Calu3 (cell line): ENCODE data around the gene YPEL1. TPM values are rescaled to one million over a fixed set of nuclear protein-coding genes. Genes with fewer than 3 reads are reported as not detected.
"Not testable (repeated sequence)": the region's sequence is repeated elsewhere in the genome, so short reads cannot be mapped to it uniquely, and the experiment has no call there.

Source experiments
- BruUV-seq: library from RNA; stranded (reverse); fragments of 400-500 nt; replicated peaks from 2 replicates; lab custom pipeline; 2021; lab: Mats Ljungman, UMichigan
- CTCF ChIA-PET: fragments of 300-600 bp; sonication (Branson Sonifier 250); formaldehyde crosslinking; loops from one replicate; lab custom pipeline; 2022; ENCODE audit warnings: antibody characterized with exemption; lab: Charles Lee
- DNase-seq: peaks from one replicate; pipeline ENCODE4 v3.0.0; 2022
- H3K27ac Mint-ChIP-seq: one replicate; pipeline ENCODE4 v1.8.0; 2022; ENCODE audit warnings: mixed read lengths; ENCODE audit not compliant: unreplicated experiment
- H3K27me3 Mint-ChIP-seq: one replicate; pipeline ENCODE4 v1.8.0; 2022; ENCODE audit warnings: mixed read lengths; ENCODE audit not compliant: unreplicated experiment
- H3K36me3 Mint-ChIP-seq: one replicate; pipeline ENCODE4 v1.8.0; 2022; ENCODE audit warnings: mild to moderate bottlenecking, moderate library complexity, mixed read lengths; ENCODE audit not compliant: insufficient read depth, unreplicated experiment
- H3K4me1 Mint-ChIP-seq: one replicate; pipeline ENCODE4 v1.8.0; 2022; ENCODE audit warnings: mild to moderate bottlenecking, low read depth, mixed read lengths; ENCODE audit not compliant: unreplicated experiment
- H3K4me3 Mint-ChIP-seq: one replicate; pipeline ENCODE4 v1.8.0; 2022; ENCODE audit warnings: mild to moderate bottlenecking, low read depth, moderate library complexity, mixed read lengths; ENCODE audit not compliant: unreplicated experiment
- H3K9me3 Mint-ChIP-seq: one replicate; pipeline ENCODE4 v1.8.0; 2022; ENCODE audit warnings: low read depth, mixed read lengths; ENCODE audit not compliant: unreplicated experiment
- CTCF ChIP-seq: fragments of 200-600 bp; IDR thresholded peaks from one replicate; pipeline ENCODE4 v1.8.0; 2022; ENCODE audit warnings: antibody characterized with exemption; ENCODE audit not compliant: unreplicated experiment
- intact Hi-C: fragments of 100-400 bp; cut with micrococcal nuclease; formaldehyde crosslinking; loops from one replicate; pipeline ENCODE4 v1.10.0; 2022; ENCODE audit not compliant: unreplicated experiment
- total RNA-seq: library from RNA; stranded (reverse); gene quantifications from 2 replicates; pipeline ENCODE4 v1.2.3, GENCODE V29; 2022

YPEL1 gene
- total RNA-seq, 1 experiment from 2014 or later, result 3.3 TPM

GRCh38 chr22:21718499-21718898 is 17.1 kb downstream of the YPEL1 start:
- Mint-ChIP-seq H3K9me3 (no peaks in the 10 kb centered on the region), H3K4me3 (no peak overlapping the region), H3K4me1 (peaks cover 14% of the 10 kb centered on the region), H3K27ac (no peak overlapping the region), H3K27me3 (no peaks in the 10 kb centered on the region), H3K36me3 (peaks cover 5% of the 10 kb centered on the region)
- DNase-seq, result no peak
- no TSS peak for BruUV-seq
- TF ChIP-seq CTCF, result no peak
- CTCF ChIA-PET, result interaction anchor here (1.1 to 1.5 kb wide), 2 partner anchors 17 to 219 kb away, joined by 3 to 4 read pairs; no protein-coding TSS in a partner anchor
- intact Hi-C loops, result no loop called here

- H3K27ac Mint-ChIP-seq, H3K9me3 Mint-ChIP-seq, H3K4me3 Mint-ChIP-seq, H3K36me3 Mint-ChIP-seq, H3K27me3 Mint-ChIP-seq, DNase-seq, intact Hi-C loops, BruUV-seq, CTCF ChIA-PET: not testable (repeated sequence)
- H3K4me1 Mint-ChIP-seq, result peaks cover 22% of the 10 kb centered on the region
Observed at GRCh38 chr22:21716395-21717122, 19.0 kb downstream of the YPEL1 start.

GRCh38 chr22:21714786-21715185 is 20.8 kb downstream of the YPEL1 start:
- no peak for TF ChIP-seq CTCF
- Mint-ChIP-seq H3K27me3 (no peaks in the 10 kb centered on the region), H3K9me3 (no peaks in the 10 kb centered on the region), H3K36me3 (peaks cover 5% of the 10 kb centered on the region), H3K27ac (no peak overlapping the region), H3K4me1 (peaks cover 22% of the 10 kb centered on the region), H3K4me3 (no peak overlapping the region)
- no TSS peak for BruUV-seq
- intact Hi-C loops, result no loop called here
- CTCF ChIA-PET, result no interaction called here
- no peak for DNase-seq

- Mint-ChIP-seq H3K27ac (no peak overlapping the region), H3K27me3 (no peaks in the 10 kb centered on the region)
- intact Hi-C loops, result no loop called here
Observed at GRCh38 chr22:21714059-21714770, 21.4 kb downstream of the YPEL1 start.

More at GRCh38 chr22:21714059-21714770, 21.4 kb downstream of the YPEL1 start:
- H3K36me3 Mint-ChIP-seq, result peaks cover 4% of the 10 kb centered on the region
- TF ChIP-seq CTCF, result no peak
- DNase-seq, result no peak
- no TSS peak for BruUV-seq
- H3K4me1 Mint-ChIP-seq, result peaks cover 19% of the 10 kb centered on the region
- H3K9me3 Mint-ChIP-seq, result no peaks in the 10 kb centered on the region
- H3K4me3 Mint-ChIP-seq, result no peak overlapping the region
- CTCF ChIA-PET, result interaction anchor here (1.1 kb wide), 1 partner anchor 224 kb away, joined by 4 read pairs; no protein-coding TSS in a partner anchor
